Stimulated activated CD8-positive, alpha-beta memory T cell treated with anti-CD3 and anti-CD28 coated beads, Interleukin-12 subunit alpha, Interleukin-12 subunit beta, amount 100 ng/mL, for 24 hours (primary cell): ENCODE data around the gene DUSP8.

ENCODE experiments used
- DNase-seq: peaks from one replicate; pipeline ENCODE4 v3.0.0-alpha.2; 2020; ENCODE audit errors: extremely low read depth

Gene DUSP8

GRCh38 chr11:1565904-1566247 is 6.2 kb downstream of the DUSP8 start:
- DNase-seq, result no peak

DNA sequence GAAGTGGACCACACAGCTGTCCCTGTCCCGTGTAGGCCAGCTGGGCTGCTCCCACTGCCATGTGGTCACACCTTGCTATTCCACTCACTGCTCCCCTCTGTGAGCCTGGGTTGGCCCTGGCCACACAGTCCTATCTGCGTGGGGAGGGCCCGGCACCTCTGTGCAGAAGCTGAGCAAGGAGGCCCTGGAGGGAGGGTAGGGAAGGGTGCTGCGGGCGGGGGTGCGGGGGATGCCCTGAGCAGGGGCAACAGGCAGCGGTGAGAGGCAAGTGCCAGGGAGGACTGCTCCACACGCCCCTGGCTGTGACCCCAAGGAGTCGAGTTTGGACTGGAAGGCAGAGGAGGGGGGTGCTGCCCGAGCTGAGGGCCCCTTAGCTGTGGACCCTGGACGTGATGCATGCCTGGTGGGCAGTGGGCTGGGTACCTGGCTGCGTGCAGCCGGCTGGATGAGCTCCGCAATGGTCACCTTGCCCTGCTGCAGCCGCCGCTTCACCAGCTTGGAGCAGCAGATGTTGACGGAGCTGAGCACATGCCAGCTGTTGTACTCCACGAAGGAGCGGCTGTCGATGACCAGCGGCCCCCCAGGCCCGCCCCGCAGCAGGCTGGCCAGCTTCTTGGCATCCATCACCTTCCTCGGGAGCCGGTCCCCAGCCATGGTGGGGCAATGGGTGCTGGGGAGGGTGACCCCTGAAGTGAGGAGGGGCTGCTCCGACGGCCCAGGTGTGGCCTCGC is 6.7 kb downstream of the DUSP8 start:
- DNase-seq, result no peak

DNA sequence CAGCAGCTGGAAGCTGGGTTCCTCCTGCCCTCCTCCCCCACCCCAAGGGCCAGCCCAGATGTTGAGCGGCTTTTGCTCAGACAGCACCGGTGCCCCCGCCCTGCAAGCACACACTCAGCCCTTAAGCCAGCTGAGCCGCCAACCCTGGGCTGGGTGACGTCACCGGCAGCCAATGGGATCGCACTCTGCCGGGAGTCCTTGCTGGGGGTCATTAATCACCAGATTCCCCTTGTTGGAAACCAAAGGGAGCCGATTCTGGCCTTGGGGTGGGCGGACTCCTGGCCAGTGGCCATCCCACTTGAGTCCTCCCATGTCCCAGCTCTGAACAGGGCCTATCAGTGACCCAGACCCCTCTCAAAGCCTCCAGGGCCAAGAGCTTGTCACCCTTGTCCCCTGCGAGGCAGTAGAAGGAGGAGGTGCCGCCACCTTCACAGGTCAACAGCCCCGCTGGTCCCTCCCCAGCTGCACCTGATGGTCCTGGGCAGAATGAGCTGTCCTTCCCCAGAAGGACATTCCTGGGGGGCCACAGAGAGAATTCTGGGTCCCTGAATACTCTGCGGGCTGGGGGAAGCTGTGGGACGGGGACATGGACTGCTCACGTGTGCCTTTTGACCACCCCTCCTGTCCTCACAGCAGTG is 7.4 kb downstream of the DUSP8 start:
- no peak for DNase-seq

DNA sequence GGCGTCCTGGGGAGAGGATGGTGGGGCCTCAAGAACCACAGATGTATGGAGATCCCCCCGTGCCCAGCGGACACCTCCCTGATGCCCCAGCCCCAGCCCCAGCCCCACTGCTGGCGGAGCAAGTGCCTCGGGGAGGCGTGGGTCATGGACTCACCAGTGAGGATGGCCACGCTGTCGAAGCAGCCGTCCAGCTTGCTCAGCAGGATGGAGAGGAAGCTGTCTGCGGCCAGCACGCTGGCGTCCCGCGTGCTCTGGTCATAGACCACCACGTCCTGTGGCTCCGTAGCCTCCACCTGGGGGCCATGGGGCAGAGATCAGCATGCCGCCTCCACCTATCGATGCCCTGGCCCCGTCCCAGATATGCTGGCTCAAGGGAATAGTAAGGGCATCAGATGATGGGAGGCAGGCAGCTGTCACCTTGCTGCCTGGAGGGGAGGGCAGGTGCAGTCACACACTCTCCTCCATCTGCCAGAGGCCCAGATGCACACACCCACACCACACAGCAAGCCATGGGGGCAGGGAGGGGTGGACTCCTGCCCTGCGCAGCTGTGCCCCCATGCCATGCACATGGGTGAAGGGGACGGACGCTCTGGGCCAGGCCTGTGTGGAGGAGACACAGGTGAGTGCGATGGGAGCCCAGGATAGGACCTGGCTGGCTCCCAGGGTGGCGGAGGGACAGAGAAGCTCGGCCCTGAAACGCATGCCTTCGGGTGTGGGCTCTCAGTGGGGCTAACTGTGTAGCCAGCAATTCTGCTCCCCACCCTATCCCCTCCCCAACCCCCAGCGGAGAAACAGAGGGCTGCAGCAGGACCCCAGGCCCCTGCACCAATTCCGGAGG is 8.2 kb downstream of the DUSP8 start:
- no peak for DNase-seq

DNA sequence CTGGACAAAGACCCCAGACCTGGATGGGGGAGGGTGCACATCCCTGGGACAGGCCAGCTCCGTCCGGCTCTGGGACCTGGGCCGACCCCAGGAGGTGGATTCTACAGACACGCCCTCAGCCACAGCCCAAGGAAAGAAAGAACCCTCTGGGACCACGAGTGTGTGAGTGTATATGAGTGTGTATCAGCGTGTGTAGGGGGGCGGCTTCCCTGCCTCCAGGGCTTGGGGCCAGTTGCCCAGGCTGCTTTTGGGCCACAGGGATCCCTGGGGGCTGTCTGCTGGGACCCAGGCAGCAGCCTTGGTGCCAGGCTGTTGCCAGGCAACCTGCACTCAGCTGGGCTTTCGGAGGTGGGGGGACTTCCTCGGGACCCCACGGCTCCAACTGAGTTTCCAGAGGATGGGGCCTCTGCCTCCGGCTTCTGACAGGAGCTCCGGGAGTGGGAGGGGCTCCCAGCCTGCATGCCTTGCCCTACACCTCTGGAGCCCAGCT is 8.9 kb downstream of the DUSP8 start:
- DNase-seq, result no peak

- DNase-seq, result no peak
These were observed 9.5 kb downstream of the DUSP8 start for GRCh38 chr11:1562469-1563148.

GRCh38 chr11:1561955-1562354 is 10.1 kb downstream of the DUSP8 start:
- no peak for DNase-seq

- no peak for DNase-seq
These were observed 10.8 kb downstream of the DUSP8 start for GRCh38 chr11:1561266-1561665.

DNA sequence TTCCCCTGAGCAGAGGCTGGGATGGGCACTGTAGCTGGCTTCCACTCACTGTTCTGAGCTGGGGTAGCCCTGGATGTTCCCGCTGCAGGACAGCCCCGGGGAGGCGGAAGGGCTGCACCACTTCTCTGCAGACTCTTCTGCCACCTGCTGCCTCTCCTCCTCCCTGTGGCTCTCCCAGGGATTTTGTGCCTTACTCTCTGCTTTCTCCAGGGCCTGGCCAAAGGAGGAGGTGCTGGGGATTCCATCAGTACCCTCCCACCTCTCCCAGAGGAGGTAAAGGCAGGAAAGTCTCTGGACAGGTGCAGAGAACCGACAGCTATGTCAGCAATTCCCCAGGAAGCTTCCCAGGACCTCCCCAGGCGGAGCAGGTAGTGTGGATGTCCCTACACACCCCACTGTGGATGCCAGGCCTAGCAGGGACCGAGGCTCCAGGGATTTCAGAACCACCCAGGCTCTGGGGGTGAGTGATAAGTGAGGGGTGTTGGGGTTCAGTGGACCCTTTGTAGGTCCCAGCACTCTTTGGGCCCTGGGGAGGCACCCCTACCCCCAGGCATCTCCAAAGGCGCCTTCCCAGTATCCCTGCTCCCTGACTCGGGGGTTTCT is 11.3 kb downstream of the DUSP8 start:
- DNase-seq, result no peak

DNA sequence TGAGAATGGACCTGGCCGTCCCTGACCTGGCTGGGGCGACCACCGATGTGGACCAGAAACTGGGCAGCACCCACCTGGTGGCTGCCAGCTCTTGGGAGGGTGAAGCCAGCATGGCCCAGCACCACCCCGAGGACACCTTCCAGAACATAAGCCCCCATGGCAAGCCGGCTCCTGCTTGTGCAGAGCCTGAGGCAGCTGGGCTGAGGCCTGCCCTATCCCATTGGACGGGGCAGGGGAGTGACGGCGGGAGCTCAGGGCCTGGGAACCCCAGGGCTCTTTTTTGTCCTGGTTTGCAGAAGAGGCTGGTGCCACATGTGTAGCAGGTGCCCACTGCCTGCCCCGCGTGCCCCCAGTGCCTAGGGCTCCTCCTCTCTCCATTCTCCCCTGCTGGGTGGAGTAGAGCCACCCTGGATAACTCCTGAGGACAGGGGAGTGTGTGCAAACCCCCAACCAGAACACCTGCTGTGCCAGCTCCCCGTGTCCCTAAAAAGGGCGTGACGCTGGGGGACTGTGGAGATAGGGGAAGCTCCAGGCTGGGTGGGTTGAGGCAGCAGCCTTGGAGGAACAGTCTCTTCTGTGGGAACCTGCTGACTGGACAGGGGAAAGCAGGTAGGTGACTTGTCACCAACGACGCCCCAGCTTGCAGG is 11.9 kb downstream of the DUSP8 start:
- no peak for DNase-seq

DNA sequence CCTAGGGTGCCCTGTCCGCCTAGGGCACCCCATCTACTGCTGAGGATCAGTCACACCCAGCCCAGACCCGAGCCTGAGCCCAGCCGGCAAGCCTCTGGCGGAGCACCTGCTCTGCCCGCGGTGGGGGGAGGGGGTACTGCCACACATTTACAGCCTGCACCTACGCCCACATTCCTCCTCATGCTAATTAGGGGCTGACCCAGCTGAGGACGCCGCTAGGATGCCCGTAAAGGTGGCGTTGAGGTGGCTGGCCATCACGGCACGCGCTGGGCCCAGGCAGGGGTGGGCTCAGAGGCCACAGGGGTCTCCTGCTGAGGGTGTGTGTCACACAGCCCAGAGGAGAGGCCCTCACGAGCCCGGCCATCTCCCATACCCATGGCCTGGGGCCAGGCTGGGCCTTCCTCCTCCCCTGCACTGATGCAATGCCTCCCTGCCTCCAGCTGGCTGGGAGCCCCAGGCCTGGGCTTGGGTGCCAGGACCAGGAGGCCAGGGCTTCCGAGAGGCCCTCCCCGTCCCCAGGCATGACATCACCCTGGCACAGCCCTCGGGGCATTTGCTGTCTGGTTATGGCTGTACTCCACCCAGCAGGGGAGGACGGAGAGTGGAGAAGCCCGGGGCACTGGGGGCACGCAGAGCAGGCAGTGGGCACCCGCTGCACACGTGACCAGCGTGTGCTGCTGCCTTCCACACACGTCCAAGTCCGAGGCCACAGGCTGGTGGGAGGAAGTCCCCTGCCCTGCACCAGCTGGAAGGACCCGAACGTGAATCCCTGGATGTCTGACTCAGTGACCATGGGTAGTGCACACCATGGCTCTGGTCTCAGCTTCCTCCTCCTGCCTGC is 12.7 kb downstream of the DUSP8 start:
- no peak for DNase-seq

GRCh38 chr11:1558775-1559110 is 13.3 kb downstream of the DUSP8 start:
- no peak for DNase-seq

- no peak for DNase-seq
These were observed 13.9 kb downstream of the DUSP8 start for GRCh38 chr11:1557904-1558774.

DNA sequence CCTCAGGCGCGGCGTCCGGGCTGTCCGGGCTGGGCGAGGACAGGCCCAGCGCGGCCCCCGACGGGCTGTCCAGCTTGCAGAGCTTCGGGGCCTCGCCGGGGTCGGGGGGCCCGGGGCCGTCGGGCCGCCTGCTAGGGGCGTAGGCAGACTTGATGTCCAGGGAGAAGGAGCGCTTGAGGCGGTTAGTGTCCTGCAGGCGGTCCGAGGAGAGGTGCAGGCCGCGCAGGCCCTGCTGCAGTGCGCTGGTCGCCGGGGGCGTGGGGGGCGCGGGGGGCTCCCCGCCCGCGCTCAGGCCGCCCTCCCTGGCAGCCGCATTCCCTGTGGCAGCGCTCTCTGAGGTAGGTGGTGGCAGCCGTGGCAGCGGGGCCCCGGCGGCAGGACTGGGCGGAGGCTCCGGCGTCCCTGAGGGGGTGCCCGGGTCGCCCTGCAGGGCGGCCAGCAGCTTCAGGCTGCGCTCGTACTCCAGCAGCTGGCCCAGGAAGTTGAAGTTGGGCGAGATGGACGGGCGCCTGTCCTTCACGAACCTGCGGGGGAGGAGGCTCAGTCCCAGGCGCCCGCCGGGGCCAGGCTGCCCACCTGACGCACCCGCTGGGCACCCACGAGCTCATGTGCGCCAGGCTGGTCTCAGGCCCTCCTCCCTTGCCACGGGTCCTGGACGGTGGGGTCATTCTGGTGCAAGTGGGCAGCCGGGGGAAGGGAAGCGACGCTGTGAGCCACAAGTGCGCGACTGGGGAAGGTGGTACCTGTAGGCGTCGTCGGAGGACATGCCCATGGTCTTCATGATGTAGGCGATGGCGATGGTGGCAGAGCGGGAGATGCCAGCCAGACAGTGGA is 14.8 kb downstream of the DUSP8 start:
- no peak for DNase-seq

DNA sequence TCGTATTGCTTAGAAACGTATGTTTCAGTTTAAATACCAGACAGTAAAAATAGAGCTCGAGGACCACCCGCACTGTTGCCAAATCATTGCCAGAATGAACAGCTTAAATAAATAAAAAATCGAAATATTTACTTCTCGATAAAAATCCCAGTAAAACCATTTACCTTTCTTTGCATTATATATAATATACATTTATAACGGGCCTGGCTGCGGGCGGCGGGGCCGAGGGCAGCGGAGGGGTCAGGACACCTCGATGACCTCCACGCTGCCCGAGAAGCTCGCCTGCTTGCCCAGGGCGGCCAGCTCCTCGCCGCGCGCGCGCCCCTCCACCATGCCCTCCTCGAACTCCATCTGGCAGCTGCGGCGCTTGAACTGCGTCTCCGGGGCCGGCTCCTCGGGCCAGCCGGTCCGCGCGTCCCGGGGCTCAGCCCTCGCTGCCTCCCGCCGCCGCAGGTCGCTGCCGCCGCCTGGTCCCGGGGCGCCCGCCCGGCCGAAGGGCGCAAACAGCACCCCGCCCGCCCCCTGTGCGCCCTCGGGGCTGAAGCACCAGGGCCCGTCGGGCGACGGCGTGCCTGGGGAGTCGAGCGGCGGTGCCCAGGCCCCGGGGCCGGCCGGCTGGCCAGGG is 15.7 kb downstream of the DUSP8 start:
- DNase-seq, result no peak

DNA sequence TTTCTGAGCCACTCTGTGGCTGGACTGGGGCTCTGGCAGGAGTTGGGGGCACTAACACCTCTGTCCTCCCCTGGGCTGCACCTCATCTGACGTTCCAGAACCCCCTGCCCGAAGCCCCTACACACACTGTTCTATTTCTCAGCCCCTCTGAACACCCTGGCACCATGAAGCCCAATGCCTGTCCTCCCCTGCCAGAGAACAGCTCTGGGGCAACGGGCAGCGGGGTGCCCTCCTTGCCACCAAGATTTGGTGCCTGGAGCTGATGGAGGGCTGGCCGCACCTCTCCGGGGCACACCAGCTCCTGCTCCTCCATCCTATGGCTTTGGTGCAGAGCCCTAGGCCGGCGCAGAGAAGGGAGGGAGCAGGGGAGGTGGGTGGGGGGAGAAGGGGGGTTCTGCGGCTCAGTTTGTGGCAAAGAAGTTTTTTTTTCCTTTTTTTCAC is 16.3 kb downstream of the DUSP8 start:
- DNase-seq, result no peak

GRCh38 chr11:1554981-1555712 is 16.9 kb downstream of the DUSP8 start:
- DNase-seq, result no peak
